ENCODE measurements around the gene JAKMIP2. TPM values are rescaled to one million over a fixed set of nuclear protein-coding genes. Genes with fewer than 3 reads are reported as not detected.

Gene JAKMIP2
- total RNA-seq, 4 donors from 2014 or later, result 0.28 to 2.0 (median 0.73) TPM

- no peak for ATAC-seq (ENCODE audit: low FRiP score)
- DNase-seq (ENCODE audit: low spot score), result no peak
- TF ChIP-seq CTCF (IDR thresholded peaks at IDR 0.05), result no peak
Observed at GRCh38 chr5:147667363-147667762, 115.2 kb downstream of the JAKMIP2 start.

GRCh38 chr5:147666419-147666818 is 116.1 kb downstream of the JAKMIP2 start:
- DNase-seq (ENCODE audit: low spot score) (no peak), ATAC-seq (ENCODE audit: low FRiP score) (no peak)
- TF ChIP-seq CTCF (IDR thresholded peaks at IDR 0.05), result no peak

GRCh38 chr5:147661541-147661940 is 121.0 kb downstream of the JAKMIP2 start:
- DNase-seq (ENCODE audit: low spot score), result no peak
- no peak for ATAC-seq (ENCODE audit: low FRiP score)
- TF ChIP-seq CTCF (IDR thresholded peaks at IDR 0.05), result no peak

- ATAC-seq (ENCODE audit: low FRiP score) (no peak), DNase-seq (ENCODE audit: low spot score) (no peak)
- TF ChIP-seq CTCF (IDR thresholded peaks at IDR 0.05), result no peak
Observed at GRCh38 chr5:147659166-147659929, 123.2 kb downstream of the JAKMIP2 start.

- no peak for TF ChIP-seq CTCF (IDR thresholded peaks at IDR 0.05)
- ATAC-seq (ENCODE audit: low FRiP score) (no peak), DNase-seq (ENCODE audit: low spot score) (no peak)
Observed at GRCh38 chr5:147658293-147658932, 124.1 kb downstream of the JAKMIP2 start.

- no peak for ATAC-seq (ENCODE audit: low FRiP score)
- DNase-seq (ENCODE audit: low spot score), result no peak
- TF ChIP-seq CTCF (IDR thresholded peaks at IDR 0.05), result no peak
Observed at GRCh38 chr5:147648597-147648996, 133.9 kb downstream of the JAKMIP2 start.

GRCh38 chr5:147645197-147645596 is 137.3 kb downstream of the JAKMIP2 start:
- DNase-seq (ENCODE audit: low spot score), result no peak
- no peak for TF ChIP-seq CTCF (IDR thresholded peaks at IDR 0.05)
- ATAC-seq (ENCODE audit: low FRiP score), result no peak

Data from omental fat pad (tissue), 4 donors.